ENCODE results near the gene PLCD3.

Gene PLCD3

DNA sequence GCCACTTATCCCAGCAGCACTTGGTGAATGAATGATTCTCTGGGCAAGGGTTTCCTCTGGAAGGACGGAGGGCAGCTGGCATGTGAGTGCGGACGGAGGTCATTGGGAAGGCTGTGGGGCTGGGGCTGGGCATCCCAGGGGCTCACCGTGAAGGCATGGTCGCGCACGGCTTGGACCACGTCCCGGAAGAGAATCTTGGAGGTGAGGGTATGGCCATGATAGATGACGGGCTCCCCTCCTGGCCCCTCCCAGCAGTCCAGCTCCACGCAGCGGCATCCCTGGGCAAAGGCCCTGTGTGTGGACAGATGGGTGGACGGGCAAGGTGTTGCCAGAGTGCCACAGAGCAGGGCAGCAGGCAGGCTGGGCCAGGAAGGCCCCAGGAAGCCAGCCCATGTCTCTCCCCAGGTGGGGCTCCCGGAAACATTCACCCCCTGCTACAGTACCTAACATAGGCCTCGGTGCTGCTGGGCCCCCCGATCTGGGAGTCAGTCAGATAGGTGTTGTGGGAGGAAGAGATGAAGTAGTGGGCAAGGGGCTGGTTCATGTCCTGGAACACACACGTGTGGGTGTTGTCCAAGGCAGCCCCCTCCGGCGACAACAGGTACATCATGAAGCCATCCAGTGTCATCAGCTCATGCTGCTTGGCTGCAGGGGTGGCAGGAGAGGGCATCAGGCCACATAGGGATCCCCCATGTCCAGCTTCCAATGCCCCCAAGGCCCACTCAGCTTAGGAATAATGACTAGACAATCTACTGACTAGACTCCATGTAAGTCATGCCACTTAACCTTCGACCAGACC, 14.3 kb downstream of the PLCD3 start:
- no peak for DNase-seq (ENCODE audit: low read depth in 4 of 4, low spot score in 1 of 4)

DNA sequence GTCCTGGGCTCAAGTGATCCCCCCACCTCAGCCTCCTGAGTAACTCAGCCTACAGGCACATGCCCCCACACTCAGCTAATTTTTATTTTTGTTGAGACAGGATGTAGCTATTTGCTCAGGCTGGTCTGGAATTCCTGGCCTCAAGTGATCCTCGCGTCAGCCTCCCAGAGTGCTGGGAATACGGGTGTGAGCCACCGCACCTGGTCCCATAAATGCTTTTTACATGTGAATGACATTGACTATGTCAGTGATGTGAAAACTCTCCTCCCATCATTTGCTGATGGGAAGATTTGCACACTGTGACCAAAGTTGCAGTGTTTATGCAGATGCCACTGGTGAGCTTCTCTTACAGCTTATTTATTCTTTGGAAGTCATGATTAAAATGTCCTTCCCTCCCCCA, 15.0 kb downstream of the PLCD3 start:
- no peak for DNase-seq (ENCODE audit: low read depth in 4 of 4, low spot score in 1 of 4)

DNA sequence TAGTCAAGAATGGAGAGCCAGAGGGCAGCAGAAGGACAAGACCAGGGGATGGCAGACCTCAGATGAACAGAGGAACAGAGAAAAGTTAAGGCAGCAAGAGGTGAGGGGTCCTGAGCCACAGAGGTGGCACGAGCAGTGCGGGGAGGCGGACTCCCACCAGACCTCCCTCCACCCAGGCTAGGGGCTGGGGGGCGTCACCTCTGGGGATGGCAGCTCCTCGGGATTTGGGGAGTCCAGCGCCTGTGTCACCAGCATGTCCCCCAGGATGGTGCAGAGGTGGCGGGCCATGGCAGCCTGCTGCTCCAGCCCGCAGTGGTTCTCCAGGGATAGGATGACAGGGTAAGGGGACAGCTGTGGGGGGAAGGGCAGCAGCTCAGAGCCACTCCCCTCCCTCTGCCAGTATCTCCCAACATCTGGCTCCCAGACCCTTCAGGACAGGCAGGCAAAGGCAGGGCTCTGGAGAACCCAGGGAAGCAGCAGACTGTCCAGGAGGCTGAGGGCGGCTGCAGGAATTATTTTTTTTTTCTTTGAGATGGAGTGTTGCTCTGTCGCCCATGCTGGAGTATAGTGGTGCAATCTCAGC, 15.8 kb downstream of the PLCD3 start:
- no peak for DNase-seq (ENCODE audit: low read depth in 4 of 4, low spot score in 1 of 4)

DNA sequence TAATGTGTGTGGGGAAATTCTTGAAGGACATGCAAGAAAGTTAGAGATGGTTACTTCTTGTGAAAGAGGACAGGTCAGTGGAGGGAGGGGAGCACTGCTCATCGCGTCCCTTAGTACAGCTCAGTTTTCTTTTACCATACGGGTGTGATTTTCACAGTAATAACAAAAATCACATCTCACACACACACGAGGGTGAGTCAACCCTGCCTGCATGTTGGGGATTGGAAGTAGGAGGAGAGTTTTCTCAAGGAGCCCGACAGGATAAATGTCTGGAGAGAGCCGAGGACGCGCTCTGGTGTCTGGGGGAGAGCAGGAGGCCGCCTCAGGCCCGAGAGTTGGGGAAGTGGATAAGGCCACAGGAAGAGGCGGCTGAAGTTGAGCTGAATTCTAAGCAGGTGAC, 16.4 kb downstream of the PLCD3 start:
- no peak for DNase-seq (ENCODE audit: low read depth in 4 of 4, low spot score in 1 of 4)

DNA sequence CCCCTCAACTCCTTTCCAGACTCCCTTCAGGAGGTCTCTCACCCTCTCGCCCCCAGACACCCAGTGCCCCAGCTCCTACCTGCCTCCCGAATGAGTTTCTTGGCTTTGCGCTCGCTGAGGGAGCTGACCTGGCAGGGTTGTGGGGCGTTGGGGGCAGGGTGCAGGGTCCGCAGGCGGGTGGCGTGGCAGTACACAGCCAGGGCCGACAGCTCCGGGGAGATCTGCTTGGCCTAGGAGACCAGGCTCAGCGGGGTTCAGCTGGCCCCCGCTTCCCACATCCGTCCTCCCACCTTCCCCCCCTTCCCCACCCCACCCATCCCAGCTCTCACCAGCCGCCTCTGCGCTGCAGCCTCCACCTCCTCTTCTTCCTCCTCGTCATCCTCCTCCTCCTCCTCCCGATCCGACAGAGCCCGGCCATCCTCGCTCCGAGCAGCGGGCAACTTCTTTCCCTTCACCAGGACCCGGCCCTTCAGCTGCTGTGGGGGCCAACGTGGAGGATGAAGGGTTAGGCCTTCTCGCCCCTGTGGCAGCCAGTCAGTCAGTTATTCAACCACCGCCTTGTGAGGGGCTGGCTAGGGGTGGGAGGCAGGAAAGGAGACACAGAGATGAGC, 17.2 kb downstream of the PLCD3 start:
- no peak for DNase-seq (ENCODE audit: low read depth in 4 of 4, low spot score in 1 of 4)

DNA sequence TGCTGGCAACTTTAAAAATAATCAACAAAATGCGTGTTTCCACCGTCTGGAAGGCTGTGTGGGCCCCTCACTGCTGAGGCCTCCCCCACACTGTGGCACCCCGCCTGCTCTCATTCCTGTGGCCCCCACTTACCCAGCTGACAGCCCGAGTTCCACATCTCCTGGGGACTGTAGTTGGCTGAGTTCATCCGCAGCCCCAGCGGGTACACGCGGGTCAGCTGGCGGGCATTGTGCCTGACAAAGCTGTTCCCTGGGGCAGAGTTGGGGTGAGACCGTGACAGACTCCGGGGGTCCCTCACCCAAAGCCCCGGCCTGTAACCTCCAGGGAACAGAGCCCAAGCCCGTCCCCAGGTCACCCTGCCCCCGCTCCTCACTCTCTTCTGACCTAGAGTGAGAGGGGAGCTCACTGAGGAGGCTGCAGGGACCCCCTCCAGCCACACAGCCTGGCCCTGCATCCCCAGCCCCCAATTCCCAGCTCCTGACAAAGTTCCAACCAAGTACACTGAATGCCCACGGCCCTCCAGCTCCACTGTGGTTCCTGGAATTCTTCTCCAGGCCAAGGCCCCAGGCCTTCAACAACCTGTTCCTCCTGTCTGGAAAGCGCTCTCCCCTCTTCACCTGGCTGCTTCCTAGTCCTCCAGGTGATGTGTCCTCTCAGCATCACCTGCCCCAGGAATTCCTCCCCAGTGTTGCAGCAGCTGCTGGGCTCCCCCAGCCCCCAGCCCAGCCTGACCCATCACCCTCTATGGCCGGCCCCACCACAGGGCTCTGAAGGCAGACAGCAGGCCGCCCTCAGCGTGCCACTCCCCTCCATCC, 18.0 kb downstream of the PLCD3 start:
- no peak for DNase-seq (ENCODE audit: low read depth in 4 of 4, low spot score in 1 of 4)

DNA sequence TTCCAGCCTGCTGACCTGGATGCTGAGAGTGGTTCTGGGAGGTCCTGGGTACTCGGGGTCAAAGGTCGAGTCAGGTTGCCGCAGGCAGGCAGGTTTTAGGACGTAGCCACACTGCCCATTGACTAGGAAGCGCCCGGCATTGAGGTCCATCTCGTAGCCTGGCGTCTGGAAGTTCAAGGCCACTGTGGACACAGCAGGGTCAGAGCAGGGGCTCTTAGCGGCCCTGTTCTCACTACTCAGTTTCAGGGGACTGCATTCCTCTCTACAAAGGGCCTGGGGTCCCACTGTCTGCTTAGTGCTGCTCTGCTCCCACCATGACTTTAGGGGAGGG, 18.9 kb downstream of the PLCD3 start:
- DNase-seq (ENCODE audit: low read depth in 4 of 4, low spot score in 1 of 4): no peak

DNA sequence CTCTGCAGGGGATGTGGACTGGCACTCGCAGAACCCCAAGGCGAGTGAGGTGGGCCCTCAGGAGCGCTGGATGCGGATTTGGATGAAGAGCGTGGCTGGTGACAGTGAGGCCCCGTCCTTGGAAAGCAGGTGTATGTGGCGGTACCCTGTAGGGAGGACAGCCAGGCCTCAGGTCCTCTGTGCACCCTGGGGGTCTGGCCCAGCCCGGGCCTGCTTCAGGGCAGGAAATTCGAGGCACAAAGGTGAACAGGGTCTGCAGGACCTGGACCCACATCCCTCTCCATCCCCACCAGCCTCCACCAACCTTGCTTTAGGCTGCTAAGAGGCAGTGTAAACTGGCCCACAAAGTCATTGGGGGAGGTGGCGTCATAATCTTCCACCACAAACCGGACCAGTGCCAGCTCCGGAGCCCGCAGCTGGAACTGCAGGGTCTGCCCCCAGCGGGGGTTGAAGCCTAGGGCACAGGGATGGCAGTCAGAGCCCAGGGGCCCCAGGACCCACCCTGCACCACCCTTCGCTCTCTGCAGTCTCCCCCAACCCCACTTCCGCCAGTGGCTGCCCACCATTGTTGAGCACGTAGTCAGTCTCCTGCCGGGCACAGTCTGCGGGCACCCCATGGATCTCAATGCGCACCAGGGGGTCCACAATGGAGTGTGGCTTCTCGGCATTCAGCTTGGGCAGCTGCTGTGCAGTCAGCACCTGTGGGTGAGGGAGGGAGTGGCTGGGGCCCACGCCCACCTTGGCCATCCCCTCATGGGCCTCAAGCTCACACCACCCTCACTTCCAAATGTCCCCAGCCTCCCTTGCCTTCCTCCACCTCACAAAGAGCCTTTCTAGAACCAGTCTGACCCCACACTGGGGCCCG, 19.5 kb downstream of the PLCD3 start:
- DNase-seq (ENCODE audit: low read depth in 4 of 4, low spot score in 1 of 4): no peak

DNA sequence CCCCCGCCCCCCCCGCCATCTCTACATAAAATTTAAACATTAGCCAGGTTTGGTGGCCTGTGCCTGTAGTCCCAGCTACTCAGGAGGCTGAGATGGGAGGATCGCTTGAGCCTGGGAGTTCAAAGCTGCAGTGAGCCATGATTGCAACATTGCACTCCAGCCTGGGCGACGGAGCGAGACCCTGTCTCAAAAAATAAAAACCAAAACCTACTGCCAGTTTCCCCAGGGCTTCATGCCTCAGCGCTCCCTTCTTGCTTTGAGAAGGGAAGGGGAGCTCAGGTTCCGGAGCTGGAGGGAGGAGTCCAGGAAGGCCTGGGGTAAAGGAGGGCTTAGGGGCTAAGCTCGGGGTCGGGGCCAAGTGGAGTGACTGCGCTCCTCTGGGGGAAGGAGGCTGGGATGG, 20.5 kb downstream of the PLCD3 start:
- no peak for DNase-seq (ENCODE audit: low read depth in 4 of 4, low spot score in 1 of 4)

DNA sequence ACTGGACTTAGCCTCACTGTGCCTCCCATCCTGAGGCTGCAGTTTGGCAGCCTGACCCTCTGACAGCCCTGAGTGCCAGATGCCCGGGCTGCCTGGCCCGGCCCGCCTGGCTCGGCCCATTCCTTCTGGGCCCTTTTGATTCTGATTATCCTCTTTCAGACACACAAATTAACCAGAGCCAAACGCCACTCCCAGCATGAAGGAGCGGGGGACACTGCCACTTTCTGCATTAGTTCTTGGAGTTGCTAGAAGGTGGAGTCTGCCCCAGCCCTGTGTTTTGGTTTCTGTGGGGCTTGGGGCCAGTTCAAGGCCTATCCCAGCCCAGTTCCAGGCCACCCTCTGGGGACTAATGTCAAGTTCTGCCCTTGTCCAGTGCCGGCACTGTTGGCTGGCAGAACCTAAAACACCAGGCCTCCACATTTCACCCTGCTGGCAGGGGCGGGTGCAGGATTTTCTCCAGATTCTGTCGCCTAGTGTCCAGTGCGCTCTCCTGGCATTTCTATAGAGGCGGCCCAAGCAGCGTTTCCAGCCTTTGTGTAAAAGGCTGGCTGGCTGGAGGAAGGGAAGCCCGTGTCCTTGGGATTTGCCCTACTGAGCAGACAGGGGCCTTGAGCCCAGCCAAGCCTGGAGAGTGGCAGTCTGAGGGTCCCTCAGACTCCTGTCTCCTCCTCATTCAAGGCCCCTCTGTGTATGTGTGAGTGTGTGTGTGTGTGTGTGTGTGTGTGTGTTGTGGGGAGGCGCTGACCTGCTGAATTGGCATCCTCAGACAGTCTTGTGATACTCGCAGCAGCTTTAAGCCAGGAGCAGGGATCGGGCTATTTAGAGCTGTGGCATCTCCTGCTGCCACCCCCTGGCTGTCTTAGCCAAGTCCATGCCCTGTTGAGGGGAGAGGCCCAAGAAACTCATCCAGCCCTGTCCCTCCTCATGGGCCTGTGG, 21.4 kb downstream of the PLCD3 start:
- no peak for DNase-seq (ENCODE audit: low read depth in 4 of 4, low spot score in 1 of 4)

DNA sequence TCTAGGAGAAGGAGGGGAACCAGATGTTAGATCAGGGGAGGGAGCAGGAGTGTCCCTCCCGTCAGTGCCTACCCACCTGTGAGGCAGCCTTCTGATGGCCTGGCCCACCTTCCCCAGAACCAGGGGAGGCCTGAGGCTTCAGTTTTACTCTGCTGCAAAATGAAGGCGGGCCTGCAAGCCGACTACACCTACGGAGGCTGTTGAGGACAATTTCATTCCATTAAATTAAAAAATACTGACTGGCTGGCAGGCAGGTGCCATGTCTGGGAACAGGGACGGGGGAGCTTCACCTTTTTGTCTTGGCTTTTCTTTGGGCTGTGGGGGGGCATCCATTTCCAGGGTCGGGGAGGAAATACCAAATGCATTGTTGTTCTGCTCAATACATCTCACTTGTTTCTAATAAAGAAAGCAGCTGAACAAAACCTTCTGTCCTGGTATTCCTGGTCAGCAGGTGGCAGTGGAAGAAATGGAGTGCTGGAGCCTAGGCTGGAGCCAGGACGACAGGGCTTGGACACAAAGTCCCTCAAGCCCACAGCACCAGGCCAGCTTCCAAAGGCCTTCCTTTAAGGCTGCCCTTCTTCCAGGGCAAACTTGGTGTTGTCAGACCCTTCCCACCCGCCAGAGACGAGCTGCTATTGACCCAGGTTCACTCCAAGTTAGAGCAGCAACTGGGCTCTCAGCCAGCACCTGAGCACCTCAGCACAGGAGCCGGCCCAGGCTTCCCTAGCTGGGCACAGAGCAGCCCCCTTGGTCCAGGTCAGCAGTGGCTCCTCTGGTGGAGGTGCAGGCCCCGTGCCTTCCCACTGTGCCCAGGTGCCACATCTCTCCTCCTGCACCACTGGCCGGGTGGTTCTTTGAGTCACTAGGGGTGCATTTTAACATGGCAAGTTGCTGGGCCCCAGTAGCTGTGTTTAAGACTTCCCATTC, 23.5 kb downstream of the PLCD3 start:
- no peak for DNase-seq (ENCODE audit: low read depth in 4 of 4, low spot score in 1 of 4)

DNA sequence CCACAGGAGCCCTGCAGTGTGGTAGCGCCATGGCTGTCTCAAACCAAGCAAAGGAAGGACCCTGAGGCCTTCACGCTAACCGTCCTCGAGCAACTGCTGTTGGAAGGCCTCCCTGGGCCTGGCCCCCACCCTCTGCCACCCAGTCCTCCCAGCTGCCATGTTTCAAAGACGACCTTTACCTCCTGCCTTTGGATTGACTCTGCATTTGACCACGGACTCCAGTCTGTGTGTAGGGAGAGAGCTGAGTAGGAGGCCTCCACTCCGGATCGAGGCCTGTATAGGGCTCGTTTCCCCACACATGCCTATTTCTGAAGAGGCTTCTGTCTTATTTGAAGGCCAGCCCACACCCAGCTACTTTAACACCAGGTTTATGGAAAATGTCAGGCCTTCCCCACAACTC, 24.3 kb downstream of the PLCD3 start:
- DNase-seq (ENCODE audit: low read depth in 4 of 4, low spot score in 1 of 4): no peak

DNA sequence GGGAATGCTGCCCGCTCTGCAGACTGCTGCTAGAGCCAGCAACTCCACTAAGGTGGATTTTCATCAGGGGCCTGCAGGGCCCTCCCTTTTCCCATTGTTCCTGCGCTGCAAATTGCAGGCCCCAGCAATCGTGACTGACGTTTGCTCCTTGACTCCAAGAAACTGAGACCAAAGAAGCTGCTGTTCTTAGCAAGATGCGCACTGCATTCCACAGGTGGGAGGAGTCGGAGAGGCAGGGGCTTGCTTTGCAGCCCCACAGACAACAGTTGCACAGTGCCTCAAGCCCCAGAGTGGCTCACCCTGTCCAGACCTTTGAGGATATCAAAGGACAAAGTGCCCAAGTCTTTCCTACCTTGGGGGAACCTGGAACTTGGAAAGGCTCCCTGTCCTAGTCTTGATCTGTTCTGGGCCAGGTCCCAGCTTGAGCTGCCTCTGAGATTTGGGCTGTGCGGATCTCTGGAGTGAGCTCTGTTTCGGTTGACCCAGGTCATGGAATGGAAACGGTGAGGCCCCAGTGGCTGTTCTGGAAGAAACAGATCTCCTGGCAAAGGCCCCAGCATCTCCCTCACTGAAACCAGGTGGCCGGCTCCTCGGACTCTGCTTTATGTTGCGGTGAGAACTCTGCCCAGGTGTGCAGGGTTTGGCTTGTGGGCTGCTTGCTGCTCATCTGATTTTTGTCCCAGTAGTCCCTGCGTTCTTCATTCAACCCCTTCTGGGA, 24.9 kb downstream of the PLCD3 start:
- no peak for DNase-seq (ENCODE audit: low read depth in 4 of 4, low spot score in 1 of 4)

DNA sequence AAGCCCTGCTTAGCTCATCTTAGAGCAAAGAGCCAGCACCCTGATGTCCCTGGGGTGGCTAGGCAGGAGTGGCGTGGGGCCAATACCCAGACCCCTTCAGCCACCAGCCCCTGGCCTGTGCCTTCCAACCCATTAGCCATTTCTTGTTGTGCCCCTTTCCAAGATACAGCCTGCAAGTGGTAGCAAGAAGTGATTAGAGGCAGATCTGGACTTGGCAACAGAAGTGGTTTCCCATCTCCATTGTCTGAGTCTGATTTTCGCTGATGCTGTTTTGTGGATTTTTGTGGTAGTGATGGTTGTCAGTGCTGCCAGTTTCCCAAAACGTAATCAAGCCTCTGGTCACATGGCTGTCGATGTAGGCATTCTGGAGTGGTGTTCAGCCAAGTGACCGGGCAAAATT, 25.7 kb downstream of the PLCD3 start:
- no peak for DNase-seq (ENCODE audit: low read depth in 4 of 4, low spot score in 1 of 4)

DNA sequence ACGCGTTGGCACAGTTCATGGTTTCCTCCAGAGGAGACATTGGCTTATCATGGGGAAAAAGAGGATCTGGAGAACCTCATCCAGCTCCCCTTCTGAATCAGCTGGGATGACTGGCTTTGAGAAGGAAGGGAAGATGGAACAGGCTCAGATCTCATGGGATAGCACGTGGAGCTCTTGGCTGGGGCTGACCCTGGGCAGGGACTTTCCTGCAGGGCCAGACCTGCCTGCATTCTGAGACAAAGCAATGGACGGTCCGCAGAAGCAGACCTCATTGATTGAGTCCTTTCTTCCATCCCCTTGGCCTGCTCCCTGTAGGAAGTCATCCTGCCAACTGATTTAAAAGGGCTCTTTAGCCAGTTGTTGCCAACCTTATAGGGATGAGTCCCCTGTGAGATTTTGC, 26.2 kb downstream of the PLCD3 start:
- no peak for DNase-seq (ENCODE audit: low read depth in 4 of 4, low spot score in 1 of 4)

DNA sequence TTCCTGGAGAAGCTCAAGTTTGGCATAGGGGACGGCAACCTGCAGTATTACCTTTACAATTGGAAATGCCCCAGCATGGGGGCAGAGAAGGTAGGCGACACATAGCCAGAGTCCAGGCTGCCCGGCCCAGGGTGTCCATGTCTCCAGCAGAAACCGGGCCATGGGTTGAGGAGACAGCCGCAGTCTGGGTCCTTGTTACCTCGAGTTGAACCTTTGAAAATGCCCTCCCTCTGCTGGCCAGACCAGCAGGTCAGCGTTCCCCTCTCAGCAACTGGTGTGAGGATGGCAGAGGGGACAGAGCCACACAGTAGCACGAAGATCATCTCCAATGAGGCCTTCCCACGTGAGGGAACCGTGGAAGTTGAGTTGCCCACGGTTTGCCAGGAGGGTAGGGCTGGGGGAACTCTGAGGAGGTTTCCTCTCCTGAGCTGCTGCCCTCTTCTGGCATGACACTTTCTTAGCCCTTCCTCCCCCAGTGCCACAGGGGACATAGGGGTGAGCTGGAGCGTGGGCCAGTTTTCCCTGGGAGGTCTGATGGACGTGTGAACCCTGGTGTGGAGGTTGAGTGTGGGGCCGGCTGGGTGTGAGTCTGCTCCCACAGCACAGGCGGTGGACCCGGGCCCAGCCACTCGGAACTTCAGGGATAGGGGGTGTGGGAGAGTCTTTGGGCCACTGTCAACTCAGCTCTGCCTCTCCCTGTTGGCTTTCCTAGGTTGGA, 27.2 kb downstream of the PLCD3 start:
- DNase-seq (ENCODE audit: low read depth in 4 of 4, low spot score in 1 of 4): no peak

DNA sequence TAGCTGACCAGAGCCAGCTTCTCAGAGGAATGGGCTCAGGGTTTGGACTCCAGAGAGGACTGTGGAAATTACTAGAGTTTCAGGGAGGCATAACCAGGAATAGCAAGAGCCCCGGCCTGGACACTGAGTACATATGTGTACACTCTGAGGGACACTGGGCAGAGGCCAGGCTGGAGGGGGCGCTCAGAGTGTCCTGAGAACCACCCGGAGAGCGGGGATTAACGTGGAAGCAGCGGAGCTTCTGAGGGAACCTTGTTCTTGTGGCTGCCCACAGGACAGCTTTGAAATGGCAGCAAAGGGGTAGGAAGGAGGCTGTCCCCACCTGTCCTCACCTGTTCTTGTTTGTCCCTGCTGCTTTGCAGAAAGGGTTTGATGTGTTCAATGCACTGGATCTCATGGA, 27.8 kb downstream of the PLCD3 start:
- DNase-seq (ENCODE audit: low read depth in 4 of 4, low spot score in 1 of 4): no peak

DNA sequence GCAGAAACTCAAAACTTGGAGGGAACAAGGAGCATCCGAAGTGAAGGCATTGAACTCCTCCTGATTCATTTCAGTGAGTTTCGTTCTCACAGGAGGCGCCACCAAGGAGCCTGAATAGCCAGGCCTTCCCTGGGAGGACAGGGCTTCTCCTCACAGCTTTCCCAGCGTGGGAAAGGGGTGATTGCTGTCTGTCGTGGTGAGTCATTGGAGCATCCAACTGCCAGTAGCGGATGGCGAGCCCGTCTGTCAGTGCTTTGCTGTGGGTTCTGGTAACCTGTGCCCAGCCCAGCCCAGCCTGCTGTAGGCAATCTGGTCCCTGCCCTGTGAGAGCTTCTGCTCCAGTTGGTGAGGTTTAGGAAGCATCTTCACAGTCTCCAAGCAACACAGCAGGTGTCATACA, 28.3 kb downstream of the PLCD3 start:
- no peak for DNase-seq (ENCODE audit: low read depth in 4 of 4, low spot score in 1 of 4)
